ENCODE measurements around the gene MBP.

DNA sequence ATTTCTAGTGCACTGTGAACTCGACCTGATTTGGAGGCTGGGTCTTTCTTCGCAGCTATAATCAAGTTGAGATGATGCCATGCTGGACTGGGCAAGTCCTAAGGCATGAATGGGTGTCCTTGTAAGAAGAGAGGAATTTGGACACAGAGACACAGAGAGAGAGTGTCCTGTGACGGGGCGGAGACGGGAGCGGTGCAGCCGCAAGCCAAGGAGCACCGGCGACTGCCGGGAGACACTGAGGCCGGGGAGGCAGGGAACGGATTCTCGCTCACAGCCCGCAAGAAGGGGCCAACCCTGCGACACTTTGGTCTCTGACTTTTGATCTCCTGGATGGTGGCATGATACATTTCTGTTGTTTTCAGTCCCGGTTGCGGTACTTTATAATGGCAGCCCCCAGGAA, 22.4 kb upstream of the MBP start:
- TF ChIP-seq, protein P1, sequence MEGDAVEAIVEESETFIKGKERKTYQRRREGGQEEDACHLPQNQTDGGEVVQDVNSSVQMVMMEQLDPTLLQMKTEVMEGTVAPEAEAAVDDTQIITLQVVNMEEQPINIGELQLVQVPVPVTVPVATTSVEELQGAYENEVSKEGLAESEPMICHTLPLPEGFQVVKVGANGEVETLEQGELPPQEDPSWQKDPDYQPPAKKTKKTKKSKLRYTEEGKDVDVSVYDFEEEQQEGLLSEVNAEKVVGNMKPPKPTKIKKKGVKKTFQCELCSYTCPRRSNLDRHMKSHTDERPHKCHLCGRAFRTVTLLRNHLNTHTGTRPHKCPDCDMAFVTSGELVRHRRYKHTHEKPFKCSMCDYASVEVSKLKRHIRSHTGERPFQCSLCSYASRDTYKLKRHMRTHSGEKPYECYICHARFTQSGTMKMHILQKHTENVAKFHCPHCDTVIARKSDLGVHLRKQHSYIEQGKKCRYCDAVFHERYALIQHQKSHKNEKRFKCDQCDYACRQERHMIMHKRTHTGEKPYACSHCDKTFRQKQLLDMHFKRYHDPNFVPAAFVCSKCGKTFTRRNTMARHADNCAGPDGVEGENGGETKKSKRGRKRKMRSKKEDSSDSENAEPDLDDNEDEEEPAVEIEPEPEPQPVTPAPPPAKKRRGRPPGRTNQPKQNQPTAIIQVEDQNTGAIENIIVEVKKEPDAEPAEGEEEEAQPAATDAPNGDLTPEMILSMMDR (IDR thresholded peaks at IDR 0.05 in 4 of 5, conservative IDR thresholded peaks at IDR 0.05 in 1 of 5) = no peak
- TF ChIP-seq POLR2A (IDR thresholded peaks at IDR 0.05) = no peak

Data from gastrocnemius medialis (tissue), 4 donors.